GM18858 (cell line): ENCODE data around the gene CAND2.

Source experiments
- ATAC-seq: cut with Tn5 transposase; IDR thresholded peaks from one replicate; pipeline ENCODE4 v1.9.1; 2021; ENCODE audit not compliant: unreplicated experiment

The CAND2 gene

DNA sequence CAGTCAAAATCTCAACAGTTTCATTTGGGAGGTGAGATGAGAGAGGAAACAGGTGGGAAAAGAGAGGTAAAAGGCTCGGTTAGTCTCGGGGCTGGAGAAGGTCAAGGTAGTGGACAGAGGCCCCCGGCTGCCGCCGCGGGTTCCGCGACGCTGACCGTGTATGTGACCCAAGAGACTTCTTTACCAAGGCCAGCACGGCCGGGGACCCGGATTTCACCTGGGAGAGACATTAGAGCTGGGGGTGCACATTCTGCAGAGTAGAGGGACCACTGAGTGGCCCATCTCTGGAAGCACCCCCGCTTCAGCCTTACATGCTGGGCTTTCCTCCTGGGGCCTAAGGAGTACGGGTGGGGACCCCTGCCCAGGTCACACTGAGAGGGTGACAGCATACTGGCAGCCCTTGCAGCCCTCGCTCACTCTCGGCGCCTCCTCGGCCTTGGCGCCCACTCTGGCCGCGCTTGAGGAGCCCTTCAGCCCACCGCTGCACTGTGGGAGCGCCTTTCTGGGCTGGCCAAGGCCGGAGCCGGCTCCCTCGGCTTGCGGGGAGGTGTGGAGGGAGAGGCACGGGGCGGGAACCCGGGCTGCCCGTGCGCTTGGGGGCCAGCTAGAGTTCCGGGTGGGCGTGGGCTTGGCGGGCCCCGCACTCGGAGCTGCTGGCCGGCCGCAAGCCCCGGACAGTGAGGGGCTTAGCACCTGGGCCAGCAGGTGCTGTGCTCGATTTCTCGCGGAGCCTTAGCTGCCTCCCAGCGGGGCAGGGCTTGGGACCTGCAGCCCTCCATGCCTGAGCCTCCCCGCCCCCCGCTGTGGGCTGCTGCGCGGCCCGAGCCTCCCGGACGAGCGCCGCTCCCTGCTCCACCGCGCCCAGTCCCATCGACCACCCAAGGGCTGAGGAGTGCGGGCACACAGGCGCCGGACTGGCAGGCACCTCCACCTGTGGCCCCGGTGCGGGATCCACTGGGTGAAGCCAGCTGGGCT is 86.1 kb downstream of the CAND2 start:
- ATAC-seq, result no peak

DNA sequence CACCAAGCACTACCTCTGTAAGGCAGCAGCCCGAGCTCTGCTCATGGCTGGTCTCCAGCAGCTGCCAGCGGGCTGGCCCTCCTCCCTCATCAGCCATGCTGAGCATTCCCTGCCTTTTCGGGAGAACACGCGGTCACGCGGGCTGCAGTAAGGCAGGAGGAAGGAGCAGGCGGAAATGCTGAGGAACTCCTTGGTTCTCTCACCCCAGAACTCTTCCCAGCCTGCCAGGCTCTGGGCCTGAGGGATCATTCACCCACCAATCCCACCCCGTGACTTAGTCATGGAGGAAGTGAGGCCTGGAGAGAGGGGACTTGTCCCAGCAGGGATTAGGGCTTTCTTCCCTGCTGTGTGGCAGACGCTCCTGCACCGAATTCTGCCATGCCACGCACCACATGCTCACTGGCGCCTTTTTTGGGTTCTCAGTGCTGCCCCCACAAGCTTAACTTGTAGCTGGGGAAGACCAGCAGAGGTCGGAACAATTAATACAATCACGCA is 87.8 kb downstream of the CAND2 start:
- no peak for ATAC-seq
